Activated naive CD8-positive, alpha-beta T cell treated with anti-CD3 and anti-CD28 coated beads, Interleukin-2, amount 10 ng/mL, durations not matched to agents 7 days and 5 days (primary cell): ENCODE data around the gene HIVEP3. TPM values are rescaled to one million over a fixed set of nuclear protein-coding genes. Genes with fewer than 3 reads are reported as not detected.

Experiments used
- ATAC-seq: fragments of 150-1000 bp; cut with Tn5 transposase; one replicate; pipeline ENCODE4 v1.10.0; 2021; ENCODE audit warnings: low read depth, moderate library complexity
- POLR2A ChIA-PET: fragments of 350-600 bp; sonication (Branson Sonifier 250); formaldehyde crosslinking; loops from one replicate; lab custom pipeline; 2021; ENCODE audit warnings: antibody characterized with exemption; lab: Charles Lee
- DNase-seq: peaks from one replicate; pipeline ENCODE4 v3.0.0; 2021
- H3K27ac Mint-ChIP-seq: one replicate; pipeline ENCODE4 v1.8.0; 2022; ENCODE audit warnings: mild to moderate bottlenecking, mixed read lengths
- H3K27me3 Mint-ChIP-seq: one replicate; pipeline ENCODE4 v1.8.0; 2022; ENCODE audit warnings: mild to moderate bottlenecking, moderate library complexity, mixed read lengths
- H3K36me3 Mint-ChIP-seq: one replicate; pipeline ENCODE4 v1.8.0; 2021; ENCODE audit warnings: mild to moderate bottlenecking, mixed read lengths
- H3K4me1 Mint-ChIP-seq: one replicate; pipeline ENCODE4 v1.8.0; 2021; ENCODE audit warnings: mixed read lengths
- H3K4me3 Mint-ChIP-seq: one replicate; pipeline ENCODE4 v1.8.0; 2022; ENCODE audit warnings: mild to moderate bottlenecking, moderate library complexity, mixed read lengths
- H3K9me3 Mint-ChIP-seq: one replicate; pipeline ENCODE4 v1.8.0; 2021; ENCODE audit warnings: mixed read lengths
- total RNA-seq, 2 experiments: library from RNA; stranded (reverse); gene quantifications; one replicate each; pipeline ENCODE4 v1.2.3, GENCODE V29; 2021

The HIVEP3 gene
- total RNA-seq, 2 experiments from 2014 or later, result 10.1 to 10.7 TPM

DNA sequence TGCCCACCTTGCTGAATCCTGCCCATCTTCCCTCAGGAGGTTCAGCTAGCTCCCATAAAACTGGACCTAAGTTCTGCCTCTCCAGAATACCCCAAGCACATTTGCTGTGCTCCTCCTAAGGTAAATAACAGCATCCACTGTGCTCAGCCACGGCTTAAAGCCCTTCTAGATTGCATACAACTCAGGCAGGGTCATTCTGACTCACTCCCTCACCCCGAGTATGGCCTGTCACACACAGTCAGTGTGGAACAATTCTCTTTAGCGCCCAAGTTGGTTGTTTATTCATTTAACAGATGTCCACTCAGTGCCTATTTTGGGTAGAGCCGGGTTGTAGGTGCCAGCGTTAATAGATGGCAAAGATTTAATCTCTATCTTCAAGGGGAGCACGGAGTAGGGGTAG lies 286.8 kb downstream of the HIVEP3 start:
- DNase-seq (no peak), ATAC-seq (no peak)
- no peak overlapping the region for H3K27ac Mint-ChIP-seq
- POLR2A ChIA-PET, result no interaction called here
- H3K9me3 Mint-ChIP-seq, result peaks cover 1% of the 10 kb centered on the region
- H3K36me3 Mint-ChIP-seq, result peaks cover 9% of the 10 kb centered on the region
- no peak overlapping the region for H3K4me3 Mint-ChIP-seq
- H3K4me1 Mint-ChIP-seq, result peaks cover 23% of the 10 kb centered on the region
- no peaks in the 10 kb centered on the region for H3K27me3 Mint-ChIP-seq

DNA sequence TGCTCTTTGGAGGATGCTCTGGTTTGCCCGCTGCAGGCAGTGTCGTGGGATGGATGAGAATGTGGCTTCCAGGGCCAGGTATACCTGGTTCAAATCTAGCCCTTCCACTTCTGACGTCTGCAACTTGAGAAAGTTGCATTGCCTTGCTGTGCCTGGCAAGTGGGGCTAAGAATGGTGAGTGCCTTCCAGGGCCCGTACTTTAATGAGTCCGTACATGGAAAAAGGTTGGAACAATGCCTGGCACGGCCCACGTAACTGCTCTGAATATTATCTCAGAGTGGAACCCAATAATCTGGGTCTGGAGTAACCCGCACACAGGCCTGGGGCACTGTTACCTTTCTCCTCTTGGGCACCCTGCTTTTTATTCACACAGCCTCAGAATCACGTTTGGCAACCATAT lies 287.6 kb downstream of the HIVEP3 start:
- POLR2A ChIA-PET, result no interaction called here
- DNase-seq, result no peak
- ATAC-seq, result no peak
- Mint-ChIP-seq H3K9me3 (peaks cover 1% of the 10 kb centered on the region), H3K36me3 (peaks cover 9% of the 10 kb centered on the region), H3K27me3 (no peaks in the 10 kb centered on the region), H3K27ac (no peak overlapping the region), H3K4me1 (peaks cover 23% of the 10 kb centered on the region), H3K4me3 (no peak overlapping the region)

DNA sequence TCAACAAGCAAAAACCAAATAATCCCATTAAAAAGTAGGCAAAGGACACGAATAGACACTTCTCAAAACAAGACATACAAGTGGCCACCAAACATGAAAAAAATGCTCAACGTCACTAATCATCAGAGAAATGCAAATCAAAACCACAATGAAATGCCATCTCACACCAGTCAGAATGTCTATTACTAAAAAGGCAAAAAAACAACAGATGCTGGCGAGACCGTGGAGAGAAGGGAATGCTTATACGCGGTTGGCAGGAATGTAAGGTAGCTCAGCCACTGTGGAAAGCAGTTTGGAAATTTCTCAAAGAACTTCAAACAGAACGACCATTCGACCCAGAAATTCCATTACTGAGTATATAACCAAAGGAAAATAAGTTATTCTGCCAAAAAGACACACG lies 289.2 kb downstream of the HIVEP3 start:
- H3K36me3 Mint-ChIP-seq, result peaks cover 9% of the 10 kb centered on the region
- no peaks in the 10 kb centered on the region for H3K27me3 Mint-ChIP-seq
- no peak overlapping the region for H3K4me3 Mint-ChIP-seq
- ATAC-seq (no peak), DNase-seq (no peak)
- peaks cover 19% of the 10 kb centered on the region for H3K4me1 Mint-ChIP-seq
- H3K9me3 Mint-ChIP-seq, result peaks cover 1% of the 10 kb centered on the region
- H3K27ac Mint-ChIP-seq, result no peak overlapping the region
- POLR2A ChIA-PET, result no interaction called here

DNA sequence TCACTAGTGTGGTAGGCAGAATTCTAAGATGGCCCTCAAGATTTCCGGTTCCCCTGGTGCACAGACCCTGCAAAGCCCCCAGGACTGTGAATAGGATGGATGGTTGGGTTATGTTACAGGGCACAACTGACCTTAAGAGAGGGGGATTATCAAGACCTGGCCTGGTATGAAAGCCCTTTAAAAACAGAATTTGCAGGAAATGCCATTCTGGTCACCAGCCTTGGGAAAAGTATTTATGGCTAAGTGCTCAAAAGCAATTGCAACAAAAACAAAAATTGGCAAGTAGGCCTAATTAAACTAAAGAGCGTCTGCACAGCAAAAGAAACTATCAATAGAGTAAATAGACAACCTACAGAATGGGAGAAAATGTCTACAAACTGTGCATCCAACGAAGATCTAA lies 289.6 kb downstream of the HIVEP3 start:
- H3K4me3 Mint-ChIP-seq, result no peak overlapping the region
- H3K27ac Mint-ChIP-seq, result no peak overlapping the region
- ATAC-seq (no peak), DNase-seq (no peak)
- no peaks in the 10 kb centered on the region for H3K27me3 Mint-ChIP-seq
- POLR2A ChIA-PET, result no interaction called here
- H3K4me1 Mint-ChIP-seq, result peaks cover 17% of the 10 kb centered on the region
- peaks cover 1% of the 10 kb centered on the region for H3K9me3 Mint-ChIP-seq
- peaks cover 9% of the 10 kb centered on the region for H3K36me3 Mint-ChIP-seq

DNA sequence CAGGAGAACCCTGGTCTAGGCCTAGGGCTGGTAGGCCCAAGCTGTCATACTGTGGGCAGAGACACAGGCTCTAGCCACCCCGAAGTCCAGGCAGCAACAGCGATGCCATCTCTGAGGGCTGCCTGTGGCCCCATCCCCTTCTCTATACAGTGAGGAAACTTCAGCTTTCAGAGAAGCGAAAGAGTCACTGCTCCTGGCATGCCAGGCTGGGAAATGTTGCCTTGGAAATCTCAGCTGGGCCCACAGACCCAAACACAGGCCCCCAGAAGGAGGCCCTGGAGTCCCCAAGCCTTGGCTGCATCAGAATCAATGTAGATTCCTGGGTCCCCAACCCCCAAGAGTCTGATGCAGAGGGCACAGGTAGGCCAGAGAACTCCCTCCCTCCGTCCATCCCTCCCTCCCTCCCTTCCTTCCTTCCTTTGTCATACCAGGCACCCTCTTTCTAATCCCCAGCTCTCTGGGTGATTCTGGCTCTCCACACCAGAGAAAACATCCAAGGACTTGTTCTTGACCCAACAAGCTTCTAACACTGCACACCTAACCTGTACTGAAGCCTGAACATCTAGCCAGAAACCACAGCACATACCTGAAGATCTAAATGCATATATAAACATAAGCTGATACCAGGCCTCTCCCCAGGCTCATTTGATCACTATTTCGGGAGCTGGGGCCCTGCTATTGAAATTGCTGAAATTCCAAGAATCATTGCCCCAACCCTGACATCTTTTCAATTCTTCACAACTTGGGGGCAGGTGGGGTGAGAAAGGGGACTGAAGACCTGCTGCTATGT lies 291.0 kb downstream of the HIVEP3 start:
- H3K36me3 Mint-ChIP-seq, result peaks cover 9% of the 10 kb centered on the region
- H3K4me3 Mint-ChIP-seq, result no peak overlapping the region
- ATAC-seq, result no peak
- H3K9me3 Mint-ChIP-seq, result peaks cover 1% of the 10 kb centered on the region
- no peak for DNase-seq
- POLR2A ChIA-PET, result no interaction called here
- no peak overlapping the region for H3K27ac Mint-ChIP-seq
- no peaks in the 10 kb centered on the region for H3K27me3 Mint-ChIP-seq
- peaks cover 23% of the 10 kb centered on the region for H3K4me1 Mint-ChIP-seq

- peaks cover 24% of the 10 kb centered on the region for H3K4me1 Mint-ChIP-seq
- no peaks in the 10 kb centered on the region for H3K27me3 Mint-ChIP-seq
- no peak overlapping the region for H3K27ac Mint-ChIP-seq
- H3K4me3 Mint-ChIP-seq, result no peak overlapping the region
- peaks cover 1% of the 10 kb centered on the region for H3K9me3 Mint-ChIP-seq
- DNase-seq (no peak), ATAC-seq (no peak)
- POLR2A ChIA-PET, result no interaction called here
- peaks cover 9% of the 10 kb centered on the region for H3K36me3 Mint-ChIP-seq
These were observed 291.9 kb downstream of the HIVEP3 start for GRCh38 chr1:41626616-41627375.

DNA sequence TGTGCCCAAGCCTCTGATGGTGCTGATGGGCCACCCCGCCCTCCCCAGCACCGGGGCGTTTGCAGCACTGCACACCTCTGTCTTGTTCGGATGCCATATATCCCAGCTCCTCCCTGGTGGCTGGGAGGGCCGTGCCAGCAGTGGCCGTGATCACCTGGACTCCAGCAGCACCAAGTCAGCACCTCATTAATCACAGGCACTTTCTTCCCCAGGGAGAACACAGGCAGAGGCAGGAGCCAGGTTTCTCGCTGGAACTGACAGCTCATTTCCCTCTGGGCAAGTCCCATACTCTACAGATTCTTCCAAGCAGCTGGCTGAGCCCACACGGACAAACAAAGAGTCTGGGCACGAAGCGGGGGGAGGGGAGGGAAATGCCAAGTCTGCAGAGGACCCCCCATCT lies 292.6 kb downstream of the HIVEP3 start:
- POLR2A ChIA-PET, result no interaction called here
- no peak for DNase-seq
- H3K9me3 Mint-ChIP-seq, result peaks cover 1% of the 10 kb centered on the region

GRCh38 chr1:41623736-41624135 lies 295.0 kb downstream of the HIVEP3 start:
- DNase-seq (no peak), ATAC-seq (no peak)
- Mint-ChIP-seq H3K9me3 (no peaks in the 10 kb centered on the region), H3K27ac (no peak overlapping the region), H3K4me1 (peaks cover 25% of the 10 kb centered on the region), H3K4me3 (peak overlapping the region; percentile 26), H3K36me3 (peaks cover 5% of the 10 kb centered on the region), H3K27me3 (no peaks in the 10 kb centered on the region)
- POLR2A ChIA-PET, result no interaction called here

More for the DNA sequence above, 292.6 kb downstream of the HIVEP3 start:
- H3K4me1 Mint-ChIP-seq, result peaks cover 26% of the 10 kb centered on the region
- H3K27me3 Mint-ChIP-seq, result no peaks in the 10 kb centered on the region
- peaks cover 9% of the 10 kb centered on the region for H3K36me3 Mint-ChIP-seq
- no peak for ATAC-seq
- H3K27ac Mint-ChIP-seq, result no peak overlapping the region
- no peak overlapping the region for H3K4me3 Mint-ChIP-seq

- ATAC-seq, result no peak
- Mint-ChIP-seq H3K4me3 (peak overlapping the region; percentile 31), H3K27ac (peak overlapping the region; percentile 10), H3K27me3 (no peaks in the 10 kb centered on the region), H3K4me1 (peaks cover 25% of the 10 kb centered on the region), H3K9me3 (no peaks in the 10 kb centered on the region), H3K36me3 (peaks cover 4% of the 10 kb centered on the region)
- DNase-seq, result no peak
- POLR2A ChIA-PET, result no interaction called here
These were observed 295.6 kb downstream of the HIVEP3 start for GRCh38 chr1:41622859-41623732.

DNA sequence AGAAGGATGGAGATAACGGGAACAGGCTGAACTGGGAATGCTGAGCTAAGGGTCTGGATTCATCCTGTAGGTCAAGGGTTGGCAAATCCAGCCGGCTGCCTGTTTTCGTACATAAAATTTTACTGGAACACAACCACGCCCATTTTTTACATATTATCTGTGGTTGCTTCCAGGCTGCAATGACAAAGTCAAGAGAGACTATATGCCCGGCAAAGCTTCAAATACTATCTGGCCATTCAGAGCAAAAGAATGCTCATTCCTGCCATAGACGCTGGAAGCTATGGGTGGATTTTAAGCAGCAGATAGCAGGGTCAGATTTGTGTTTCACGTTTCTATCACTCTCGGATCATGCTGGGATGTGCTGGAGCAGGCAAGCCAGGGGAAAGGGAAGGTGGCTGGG lies 296.3 kb downstream of the HIVEP3 start:
- DNase-seq (no peak), ATAC-seq (no peak)
- Mint-ChIP-seq H3K9me3 (no peaks in the 10 kb centered on the region), H3K4me3 (no peak overlapping the region), H3K4me1 (peaks cover 23% of the 10 kb centered on the region), H3K27me3 (no peaks in the 10 kb centered on the region), H3K36me3 (no peaks in the 10 kb centered on the region), H3K27ac (no peak overlapping the region)
- POLR2A ChIA-PET, result no interaction called here

GRCh38 chr1:41621791-41622190 lies 296.9 kb downstream of the HIVEP3 start:
- no peak for ATAC-seq
- peaks cover 23% of the 10 kb centered on the region for H3K4me1 Mint-ChIP-seq
- no peaks in the 10 kb centered on the region for H3K36me3 Mint-ChIP-seq
- no peak overlapping the region for H3K27ac Mint-ChIP-seq
- no peak overlapping the region for H3K4me3 Mint-ChIP-seq
- no peaks in the 10 kb centered on the region for H3K27me3 Mint-ChIP-seq
- H3K9me3 Mint-ChIP-seq, result no peaks in the 10 kb centered on the region
- no peak for DNase-seq
- POLR2A ChIA-PET, result no interaction called here

GRCh38 chr1:41621256-41621655 lies 297.5 kb downstream of the HIVEP3 start:
- POLR2A ChIA-PET, result no interaction called here
- peaks cover 24% of the 10 kb centered on the region for H3K4me1 Mint-ChIP-seq
- DNase-seq (no peak), ATAC-seq (no peak)
- no peaks in the 10 kb centered on the region for H3K36me3 Mint-ChIP-seq
- H3K4me3 Mint-ChIP-seq, result no peak overlapping the region
- no peaks in the 10 kb centered on the region for H3K27me3 Mint-ChIP-seq
- H3K9me3 Mint-ChIP-seq, result no peaks in the 10 kb centered on the region
- H3K27ac Mint-ChIP-seq, result no peak overlapping the region

DNA sequence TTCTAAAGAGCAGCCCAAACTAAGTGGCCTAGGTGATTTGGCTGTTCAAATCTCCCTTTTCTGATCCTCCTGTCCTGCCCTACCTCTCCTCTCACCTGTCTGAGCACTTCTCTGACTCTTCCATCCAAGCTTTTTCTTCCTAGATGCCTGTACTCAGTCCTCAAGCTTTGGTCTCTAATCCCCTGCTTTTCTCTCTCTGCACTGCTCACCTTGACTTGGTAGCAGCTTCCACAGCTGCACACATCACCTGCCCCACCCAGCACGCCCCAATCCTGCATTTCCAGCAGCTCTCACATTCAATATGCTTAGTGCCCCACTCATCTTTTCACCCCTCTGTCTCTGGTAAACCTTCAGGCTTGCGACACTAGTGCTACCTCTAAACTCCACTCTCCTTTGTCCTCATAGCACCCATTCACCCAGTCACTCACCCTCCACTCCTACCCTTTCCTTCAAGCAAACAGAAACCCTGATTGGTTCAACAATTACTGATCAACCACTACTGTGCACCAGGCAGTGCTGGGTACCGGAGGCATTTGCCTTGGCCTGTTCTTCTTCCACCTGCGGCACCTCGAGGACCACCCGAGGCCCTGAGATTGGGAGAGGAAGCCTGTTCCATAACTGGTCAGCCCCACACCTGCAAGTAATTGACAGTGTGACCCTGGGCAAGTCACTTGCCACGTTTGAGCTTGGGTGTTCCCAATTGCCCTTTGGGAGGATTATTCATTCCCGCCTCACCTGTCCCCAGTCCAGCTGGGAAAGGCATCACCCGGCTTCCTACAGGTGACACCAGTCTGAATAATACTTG lies 298.2 kb downstream of the HIVEP3 start:
- no peaks in the 10 kb centered on the region for H3K9me3 Mint-ChIP-seq
- H3K36me3 Mint-ChIP-seq, result no peaks in the 10 kb centered on the region
- peak overlapping the region; percentile 3 for H3K27ac Mint-ChIP-seq
- no peak for DNase-seq
- H3K27me3 Mint-ChIP-seq, result no peaks in the 10 kb centered on the region
- peaks cover 27% of the 10 kb centered on the region for H3K4me1 Mint-ChIP-seq
- ATAC-seq, result no peak
- POLR2A ChIA-PET, result no interaction called here
- no peak overlapping the region for H3K4me3 Mint-ChIP-seq
